SKM-1 treated with dmso at 0.1 percent for 144 hours (cell line): Measurements from ENCODE around the gene CDH12.
"Not testable (repeated sequence)": the region's sequence is repeated elsewhere in the genome, so short reads cannot be mapped to it uniquely, and the experiment has no call there.

Experiments
- DNase-seq: peaks from one replicate; lab custom pipeline; 2025; ENCODE audit not compliant: unreplicated experiment; lab: John Stamatoyannopoulos, UW

CDH12 gene

GRCh38 chr5:22169226-22169625, 683.9 kb downstream of the CDH12 start:
- DNase-seq = not testable (repeated sequence)

GRCh38 chr5:22168704-22169103, 684.4 kb downstream of the CDH12 start:
- not testable (repeated sequence) for DNase-seq

- DNase-seq = not testable (repeated sequence)
Measured at GRCh38 chr5:22165931-22166330, 687.2 kb downstream of the CDH12 start.

- DNase-seq = not testable (repeated sequence)
Measured at GRCh38 chr5:22164910-22165748, 688.0 kb downstream of the CDH12 start.

- not testable (repeated sequence) for DNase-seq
Measured at GRCh38 chr5:22156953-22157352, 696.2 kb downstream of the CDH12 start.

GRCh38 chr5:22154779-22155178, 698.4 kb downstream of the CDH12 start:
- DNase-seq = not testable (repeated sequence)

- DNase-seq = not testable (repeated sequence)
Measured at GRCh38 chr5:22151801-22152200, 701.3 kb downstream of the CDH12 start.

- not testable (repeated sequence) for DNase-seq
Measured at GRCh38 chr5:22140418-22140817, 712.7 kb downstream of the CDH12 start.

- not testable (repeated sequence) for DNase-seq
Measured at GRCh38 chr5:22139662-22140300, 713.4 kb downstream of the CDH12 start.

- no peak for DNase-seq
Measured at GRCh38 chr5:22111320-22111719, 741.8 kb downstream of the CDH12 start.

- DNase-seq = no peak
Measured at GRCh38 chr5:22109315-22109714, 743.8 kb downstream of the CDH12 start.

GRCh38 chr5:22108545-22108944, 744.6 kb downstream of the CDH12 start:
- DNase-seq = no peak

- DNase-seq = no peak
Measured at GRCh38 chr5:22102823-22103359, 750.3 kb downstream of the CDH12 start.

GRCh38 chr5:22088517-22088916, 764.6 kb downstream of the CDH12 start:
- no peak for DNase-seq

- no peak for DNase-seq
Measured at GRCh38 chr5:22079566-22079965, 773.6 kb downstream of the CDH12 start.

- DNase-seq = no peak
Measured at GRCh38 chr5:22079002-22079401, 774.1 kb downstream of the CDH12 start.

- no peak for DNase-seq
Measured at GRCh38 chr5:22076586-22076985, 776.6 kb downstream of the CDH12 start.

- no peak for DNase-seq
Measured at GRCh38 chr5:22070186-22070728, 782.9 kb downstream of the CDH12 start.

GRCh38 chr5:22063717-22064116, 789.4 kb downstream of the CDH12 start:
- DNase-seq = no peak

GRCh38 chr5:22058620-22059019, 794.5 kb downstream of the CDH12 start:
- DNase-seq = no peak

- DNase-seq = no peak
Measured at GRCh38 chr5:22057012-22057411, 796.1 kb downstream of the CDH12 start.

- no peak for DNase-seq
Measured at GRCh38 chr5:22056601-22057000, 796.5 kb downstream of the CDH12 start.
